Measurements from ENCODE around the gene SNRNP40. TPM values are rescaled to one million over a fixed set of nuclear protein-coding genes. Genes with fewer than 3 reads are reported as not detected.

Gene SNRNP40
- polyA plus RNA-seq, 1 of the 3 experiments (the other 2 are of a cell fraction), result 46.7 TPM

DNA sequence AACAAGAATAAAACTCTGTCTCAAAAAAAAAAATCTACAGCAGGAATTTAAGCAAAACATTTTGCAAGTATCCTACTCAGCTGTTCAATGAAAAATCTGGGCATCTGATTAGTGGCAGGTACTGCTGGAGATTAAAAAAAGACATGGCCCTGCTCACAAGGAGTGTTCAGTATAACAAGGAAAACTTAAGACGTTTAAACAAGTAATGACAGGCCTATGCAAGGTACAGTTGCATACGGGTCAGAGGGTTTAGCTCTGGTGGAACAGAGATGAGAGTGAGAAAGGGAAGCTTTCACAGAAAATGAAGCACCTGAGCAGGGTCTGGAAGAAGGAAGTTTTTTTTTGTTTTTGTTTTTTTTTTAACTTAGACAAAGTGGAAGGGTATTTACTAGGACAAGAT is 23.0 kb downstream of the SNRNP40 start:
- Histone ChIP-seq H3K27me3 (ENCODE audit: insufficient read depth) (no peaks in the 10 kb centered on the region), H3K36me3 (replicated peaks in 1 of 2; ENCODE audit: control insufficient read depth in 1 of 2, insufficient read depth in 2 of 2, low read length in 1 of 2) (peaks cover 57 to 82% of the 10 kb centered on the region in 2 experiments)

DNA sequence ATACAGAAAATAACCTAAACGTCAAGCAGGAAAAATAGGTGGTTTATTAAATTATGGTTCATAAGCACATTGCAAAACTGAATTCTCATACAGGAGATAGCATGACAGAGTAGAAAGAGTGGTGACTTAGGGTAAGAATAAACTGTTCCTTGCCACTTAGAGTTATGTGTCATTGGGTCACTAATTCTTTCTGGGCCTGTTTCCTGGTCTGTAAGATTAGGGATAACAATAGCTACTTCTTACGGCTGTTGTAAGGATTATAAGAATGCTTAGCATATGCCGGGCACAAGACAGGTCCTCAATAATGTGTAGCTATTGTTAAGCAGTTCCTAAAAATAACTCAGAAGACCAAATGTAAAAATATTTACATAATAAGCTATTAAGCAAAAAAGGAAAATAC is 24.2 kb downstream of the SNRNP40 start:
- Histone ChIP-seq H3K9ac (no peak overlapping the region), H4K20me1 (ENCODE audit: insufficient read depth) (no peaks in the 10 kb centered on the region), H2AFZ (ENCODE audit: low read depth) (no peak overlapping the region), H3F3A (replicated peaks; ENCODE audit: insufficient read depth) (no peaks in the 10 kb centered on the region), H3K4me2 (no peak overlapping the region), H3K9me2 (no peaks in the 10 kb centered on the region), H3K79me2 (ENCODE audit: insufficient read depth) (peaks cover 23% of the 10 kb centered on the region), H3K9me3 (no peaks in the 10 kb centered on the region), H3K27ac (ENCODE audit: low read depth in 2 of 2, low read length in 1 of 2) (no peak overlapping the region), H3K36me3 (replicated peaks in 1 of 2; ENCODE audit: control insufficient read depth in 1 of 2, insufficient read depth in 2 of 2, low read length in 1 of 2) (peaks cover 54 to 80% of the 10 kb centered on the region in 2 experiments), H3K27me3 (ENCODE audit: insufficient read depth) (no peaks in the 10 kb centered on the region), H3K4me3 (ENCODE audit: low read depth in 2 of 2, low read length in 1 of 2) (no peak overlapping the region), H3K4me1 (ENCODE audit: control insufficient read depth in 1 of 2, insufficient read depth in 2 of 2, low read depth in 1 of 2, low read length in 1 of 2) (no peaks in the 10 kb centered on the region; a peak in 1 of 4 replicates)
- ChIA-PET CTCF (interaction anchor here (2.0 to 4.6 kb wide), 2 partner anchors 8 to 88 kb away, joined by 6 to 26 read pairs; no protein-coding TSS in a partner anchor), POLR2A (no interaction called here)
- 86% methylated on average over 3 of the region's 3 CpGs for WGBS (ENCODE audit: low lambda C conversion rate)
- no peak for DNase-seq
- TF ChIP-seq FOXJ3 (CRISPR knock-in tag; IDR thresholded peaks at IDR 0.05), result no peak
- no peak for TF ChIP-seq SMC3 (IDR thresholded peaks at IDR 0.05; ENCODE audit: low read depth, low read length)
- TF ChIP-seq YY1 (IDR thresholded peaks at IDR 0.05; ENCODE audit: low read depth), result no peak
- TF ChIP-seq, protein P1, sequence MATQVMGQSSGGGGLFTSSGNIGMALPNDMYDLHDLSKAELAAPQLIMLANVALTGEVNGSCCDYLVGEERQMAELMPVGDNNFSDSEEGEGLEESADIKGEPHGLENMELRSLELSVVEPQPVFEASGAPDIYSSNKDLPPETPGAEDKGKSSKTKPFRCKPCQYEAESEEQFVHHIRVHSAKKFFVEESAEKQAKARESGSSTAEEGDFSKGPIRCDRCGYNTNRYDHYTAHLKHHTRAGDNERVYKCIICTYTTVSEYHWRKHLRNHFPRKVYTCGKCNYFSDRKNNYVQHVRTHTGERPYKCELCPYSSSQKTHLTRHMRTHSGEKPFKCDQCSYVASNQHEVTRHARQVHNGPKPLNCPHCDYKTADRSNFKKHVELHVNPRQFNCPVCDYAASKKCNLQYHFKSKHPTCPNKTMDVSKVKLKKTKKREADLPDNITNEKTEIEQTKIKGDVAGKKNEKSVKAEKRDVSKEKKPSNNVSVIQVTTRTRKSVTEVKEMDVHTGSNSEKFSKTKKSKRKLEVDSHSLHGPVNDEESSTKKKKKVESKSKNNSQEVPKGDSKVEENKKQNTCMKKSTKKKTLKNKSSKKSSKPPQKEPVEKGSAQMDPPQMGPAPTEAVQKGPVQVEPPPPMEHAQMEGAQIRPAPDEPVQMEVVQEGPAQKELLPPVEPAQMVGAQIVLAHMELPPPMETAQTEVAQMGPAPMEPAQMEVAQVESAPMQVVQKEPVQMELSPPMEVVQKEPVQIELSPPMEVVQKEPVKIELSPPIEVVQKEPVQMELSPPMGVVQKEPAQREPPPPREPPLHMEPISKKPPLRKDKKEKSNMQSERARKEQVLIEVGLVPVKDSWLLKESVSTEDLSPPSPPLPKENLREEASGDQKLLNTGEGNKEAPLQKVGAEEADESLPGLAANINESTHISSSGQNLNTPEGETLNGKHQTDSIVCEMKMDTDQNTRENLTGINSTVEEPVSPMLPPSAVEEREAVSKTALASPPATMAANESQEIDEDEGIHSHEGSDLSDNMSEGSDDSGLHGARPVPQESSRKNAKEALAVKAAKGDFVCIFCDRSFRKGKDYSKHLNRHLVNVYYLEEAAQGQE (IDR thresholded peaks at IDR 0.05; ENCODE audit: low read depth, low read length), result no peak
- no peak for TF ChIP-seq GATA2 (CRISPR knock-in tag; IDR thresholded peaks at IDR 0.05)
- TF ChIP-seq EZH2phosphoT487 (IDR thresholded peaks at IDR 0.05; ENCODE audit: borderline replicate concordance, low read depth), result no peak

More for the DNA sequence above, 23.0 kb downstream of the SNRNP40 start:
- no peaks in the 10 kb centered on the region for H3K9me3 ChIP-seq
- TF ChIP-seq FOSL2 (IDR thresholded peaks at IDR 0.05; ENCODE audit: borderline replicate concordance, low read depth), result no peak
- no peak overlapping the region for H2AFZ ChIP-seq (ENCODE audit: low read depth)
- H3K4me3 ChIP-seq (ENCODE audit: low read depth in 2 of 2, low read length in 1 of 2), result no peak overlapping the region
- H4K20me1 ChIP-seq (ENCODE audit: insufficient read depth), result no peaks in the 10 kb centered on the region
- H3F3A ChIP-seq (replicated peaks; ENCODE audit: insufficient read depth), result no peaks in the 10 kb centered on the region
- WGBS (ENCODE audit: low lambda C conversion rate), result 95% methylated on average over 2 of the region's 2 CpGs
- H3K79me2 ChIP-seq (ENCODE audit: insufficient read depth), result peaks cover 27% of the 10 kb centered on the region
- ChIA-PET POLR2A (no interaction called here), CTCF (interaction anchor here (1.0 to 4.6 kb wide), 3 partner anchors 10 to 92 kb away, joined by 4 to 26 read pairs (median 6); no protein-coding TSS in a partner anchor)
- H3K4me2 ChIP-seq, result no peak overlapping the region
- no peak overlapping the region for H3K27ac ChIP-seq (ENCODE audit: low read depth in 2 of 2, low read length in 1 of 2)
- no peaks in the 10 kb centered on the region; a peak in 1 of 4 replicates for H3K4me1 ChIP-seq (ENCODE audit: control insufficient read depth in 1 of 2, insufficient read depth in 2 of 2, low read depth in 1 of 2, low read length in 1 of 2)
- no peaks in the 10 kb centered on the region for H3K9me2 ChIP-seq
- H3K9ac ChIP-seq, result no peak overlapping the region
- DNase-seq, result no peak
